ENCODE data around the gene BACH1. TPM values are rescaled to one million over a fixed set of nuclear protein-coding genes. Genes with fewer than 3 reads are reported as not detected.

BACH1 gene
- total and polyA plus RNA-seq, 10 of the 15 experiments (the other 5 are each of a cell fraction or from before 2014, with no cell fraction given) = 3.2 to 25.7 (median 10.5) TPM

DNA sequence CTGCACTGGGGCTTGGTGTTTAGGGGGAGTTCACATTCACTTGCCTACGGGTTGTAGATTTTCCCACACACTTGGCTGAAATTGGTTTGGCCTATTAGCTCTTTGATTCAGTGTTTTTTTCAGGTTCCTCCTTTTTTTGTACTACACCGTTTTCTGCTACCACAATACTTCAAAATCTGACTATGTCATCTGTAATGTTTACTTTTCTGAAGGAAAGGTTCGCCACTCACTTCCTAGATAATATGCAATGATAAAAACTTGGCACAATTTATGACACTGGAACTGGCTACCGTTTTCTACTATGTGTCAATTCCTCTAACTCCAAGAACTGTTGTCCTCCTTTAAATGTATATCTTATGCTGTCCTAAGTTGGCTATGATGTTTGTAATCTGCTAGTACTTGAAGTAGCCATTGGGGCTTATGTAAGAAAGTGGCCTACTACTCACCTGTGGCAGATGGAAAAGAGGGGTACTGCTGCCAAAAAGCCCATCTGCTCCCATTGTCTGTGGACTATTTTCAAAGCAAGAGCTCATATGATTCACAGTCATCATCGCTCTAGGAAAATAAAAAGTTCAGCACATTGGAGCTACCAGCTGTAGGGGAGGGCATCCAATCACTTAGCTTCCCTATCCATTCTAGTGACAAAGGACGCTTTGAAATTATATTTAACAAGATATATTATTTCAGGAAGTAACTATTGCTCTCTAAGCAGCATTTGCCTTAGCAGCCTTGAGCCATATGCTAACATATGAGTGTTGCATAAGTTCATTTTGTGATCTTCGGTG is 42.4 kb upstream of the BACH1 start:
- CTCF ChIA-PET = interaction anchor here (1.1 to 1.6 kb wide), 4 partner anchors 11 to 33 kb away, joined by 3 to 7 read pairs (median 3); no protein-coding TSS in a partner anchor
- Histone ChIP-seq H3K36me3 (ENCODE audit: control insufficient read depth in 2 of 2, insufficient read depth in 2 of 2, low read length in 1 of 2) (no peaks in the 10 kb centered on the region), H3K4me2 (ENCODE audit: control insufficient read depth, insufficient read depth) (no peak overlapping the region), H3K79me2 (ENCODE audit: control insufficient read depth, insufficient read depth, low read length) (no peaks in the 10 kb centered on the region), H3K27ac (ENCODE audit: control insufficient read depth, insufficient read depth) (no peak overlapping the region), H3K4me3 (no peak overlapping the region), H3K9ac (ENCODE audit: control insufficient read depth, insufficient read depth, low read length) (no peak overlapping the region), H3K4me1 (ENCODE audit: control insufficient read depth, insufficient read depth, low read length) (no peaks in the 10 kb centered on the region), H4K20me1 (ENCODE audit: control insufficient read depth, insufficient read depth) (no peaks in the 10 kb centered on the region), H3K9me3 (replicated peaks; ENCODE audit: control insufficient read depth, insufficient read depth, low read length) (peaks cover 11% of the 10 kb centered on the region), H3K27me3 (replicated peaks in 1 of 2; ENCODE audit: control insufficient read depth in 2 of 2, insufficient read depth in 2 of 2, low read length in 1 of 2) (no peaks in the 10 kb centered on the region), H2AFZ (ENCODE audit: control insufficient read depth, low read depth, low read length) (no peak overlapping the region)
- intact Hi-C loops (cut with micrococcal nuclease; ENCODE audit: unreplicated experiment) (no loop called here), in situ Hi-C loops (cut with MboI) (no loop called here)
- WGBS (ENCODE audit: insufficient coverage, insufficient replicate concordance, low lambda C conversion rate, missing lambda C conversion rate) = 81% methylated on average over 7 of the region's 7 CpGs
- no TSS peak for BruUV-seq (replicated peaks)
- ATAC-seq = no peak
- SMC1A ChIA-PET (ENCODE audit: uncharacterized antibody, unreplicated experiment) = interaction anchor here (0.7 to 1.7 kb wide), 4 partner anchors 11 to 180 kb away, joined by 3 to 10 read pairs (median 3); no protein-coding TSS in a partner anchor
- no peak for DNase-seq (ENCODE audit: low read depth, low spot score)
- no peak for FAIRE-seq
- POLR2A ChIA-PET = interaction anchor here (0.5 to 1.0 kb wide), 2 partner anchors 8 to 41 kb away, joined by 3 to 7 read pairs; no protein-coding TSS in a partner anchor
- RAD21 ChIA-PET (ENCODE audit: unreplicated experiment) = no interaction called here
- TF ChIP-seq, protein P1, sequence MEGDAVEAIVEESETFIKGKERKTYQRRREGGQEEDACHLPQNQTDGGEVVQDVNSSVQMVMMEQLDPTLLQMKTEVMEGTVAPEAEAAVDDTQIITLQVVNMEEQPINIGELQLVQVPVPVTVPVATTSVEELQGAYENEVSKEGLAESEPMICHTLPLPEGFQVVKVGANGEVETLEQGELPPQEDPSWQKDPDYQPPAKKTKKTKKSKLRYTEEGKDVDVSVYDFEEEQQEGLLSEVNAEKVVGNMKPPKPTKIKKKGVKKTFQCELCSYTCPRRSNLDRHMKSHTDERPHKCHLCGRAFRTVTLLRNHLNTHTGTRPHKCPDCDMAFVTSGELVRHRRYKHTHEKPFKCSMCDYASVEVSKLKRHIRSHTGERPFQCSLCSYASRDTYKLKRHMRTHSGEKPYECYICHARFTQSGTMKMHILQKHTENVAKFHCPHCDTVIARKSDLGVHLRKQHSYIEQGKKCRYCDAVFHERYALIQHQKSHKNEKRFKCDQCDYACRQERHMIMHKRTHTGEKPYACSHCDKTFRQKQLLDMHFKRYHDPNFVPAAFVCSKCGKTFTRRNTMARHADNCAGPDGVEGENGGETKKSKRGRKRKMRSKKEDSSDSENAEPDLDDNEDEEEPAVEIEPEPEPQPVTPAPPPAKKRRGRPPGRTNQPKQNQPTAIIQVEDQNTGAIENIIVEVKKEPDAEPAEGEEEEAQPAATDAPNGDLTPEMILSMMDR (IDR thresholded peaks at IDR 0.05 in 2 of 3, conservative IDR thresholded peaks at IDR 0.05 in 1 of 3; ENCODE audit: control insufficient read depth in 2 of 3, extremely low read depth in 1 of 3, insufficient read depth in 1 of 3, low read depth in 3 of 3, low read length in 3 of 3) = no peak
- TF ChIP-seq ETV6 (conservative IDR thresholded peaks at IDR 0.05 in 1 of 2, IDR thresholded peaks at IDR 0.05 in 1 of 2; ENCODE audit: borderline replicate concordance in 1 of 2, low read depth in 1 of 2) (no peak), MEF2A (IDR thresholded peaks at IDR 0.05; ENCODE audit: insufficient read depth, low read depth, low read length) (no peak), SP1 (IDR thresholded peaks at IDR 0.05; ENCODE audit: low read depth, low read length) (no peak), MTA2 (IDR thresholded peaks at IDR 0.05; ENCODE audit: low read depth) (no peak), SMARCA5 (IDR thresholded peaks at IDR 0.05) (no peak), SREBF2 (IDR thresholded peaks at IDR 0.05; ENCODE audit: low read length) (no peak), SREBF1 (IDR thresholded peaks at IDR 0.05; ENCODE audit: low read length) (no peak)
- TF ChIP-seq, protein P2, sequence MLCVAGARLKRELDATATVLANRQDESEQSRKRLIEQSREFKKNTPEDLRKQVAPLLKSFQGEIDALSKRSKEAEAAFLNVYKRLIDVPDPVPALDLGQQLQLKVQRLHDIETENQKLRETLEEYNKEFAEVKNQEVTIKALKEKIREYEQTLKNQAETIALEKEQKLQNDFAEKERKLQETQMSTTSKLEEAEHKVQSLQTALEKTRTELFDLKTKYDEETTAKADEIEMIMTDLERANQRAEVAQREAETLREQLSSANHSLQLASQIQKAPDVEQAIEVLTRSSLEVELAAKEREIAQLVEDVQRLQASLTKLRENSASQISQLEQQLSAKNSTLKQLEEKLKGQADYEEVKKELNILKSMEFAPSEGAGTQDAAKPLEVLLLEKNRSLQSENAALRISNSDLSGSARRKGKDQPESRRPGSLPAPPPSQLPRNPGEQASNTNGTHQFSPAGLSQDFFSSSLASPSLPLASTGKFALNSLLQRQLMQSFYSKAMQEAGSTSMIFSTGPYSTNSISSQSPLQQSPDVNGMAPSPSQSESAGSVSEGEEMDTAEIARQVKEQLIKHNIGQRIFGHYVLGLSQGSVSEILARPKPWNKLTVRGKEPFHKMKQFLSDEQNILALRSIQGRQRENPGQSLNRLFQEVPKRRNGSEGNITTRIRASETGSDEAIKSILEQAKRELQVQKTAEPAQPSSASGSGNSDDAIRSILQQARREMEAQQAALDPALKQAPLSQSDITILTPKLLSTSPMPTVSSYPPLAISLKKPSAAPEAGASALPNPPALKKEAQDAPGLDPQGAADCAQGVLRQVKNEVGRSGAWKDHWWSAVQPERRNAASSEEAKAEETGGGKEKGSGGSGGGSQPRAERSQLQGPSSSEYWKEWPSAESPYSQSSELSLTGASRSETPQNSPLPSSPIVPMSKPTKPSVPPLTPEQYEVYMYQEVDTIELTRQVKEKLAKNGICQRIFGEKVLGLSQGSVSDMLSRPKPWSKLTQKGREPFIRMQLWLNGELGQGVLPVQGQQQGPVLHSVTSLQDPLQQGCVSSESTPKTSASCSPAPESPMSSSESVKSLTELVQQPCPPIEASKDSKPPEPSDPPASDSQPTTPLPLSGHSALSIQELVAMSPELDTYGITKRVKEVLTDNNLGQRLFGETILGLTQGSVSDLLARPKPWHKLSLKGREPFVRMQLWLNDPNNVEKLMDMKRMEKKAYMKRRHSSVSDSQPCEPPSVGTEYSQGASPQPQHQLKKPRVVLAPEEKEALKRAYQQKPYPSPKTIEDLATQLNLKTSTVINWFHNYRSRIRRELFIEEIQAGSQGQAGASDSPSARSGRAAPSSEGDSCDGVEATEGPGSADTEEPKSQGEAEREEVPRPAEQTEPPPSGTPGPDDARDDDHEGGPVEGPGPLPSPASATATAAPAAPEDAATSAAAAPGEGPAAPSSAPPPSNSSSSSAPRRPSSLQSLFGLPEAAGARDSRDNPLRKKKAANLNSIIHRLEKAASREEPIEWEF (IDR thresholded peaks at IDR 0.05; ENCODE audit: insufficient replicate concordance, low read depth, low read length) = no peak
- TF ChIP-seq, protein P3, sequence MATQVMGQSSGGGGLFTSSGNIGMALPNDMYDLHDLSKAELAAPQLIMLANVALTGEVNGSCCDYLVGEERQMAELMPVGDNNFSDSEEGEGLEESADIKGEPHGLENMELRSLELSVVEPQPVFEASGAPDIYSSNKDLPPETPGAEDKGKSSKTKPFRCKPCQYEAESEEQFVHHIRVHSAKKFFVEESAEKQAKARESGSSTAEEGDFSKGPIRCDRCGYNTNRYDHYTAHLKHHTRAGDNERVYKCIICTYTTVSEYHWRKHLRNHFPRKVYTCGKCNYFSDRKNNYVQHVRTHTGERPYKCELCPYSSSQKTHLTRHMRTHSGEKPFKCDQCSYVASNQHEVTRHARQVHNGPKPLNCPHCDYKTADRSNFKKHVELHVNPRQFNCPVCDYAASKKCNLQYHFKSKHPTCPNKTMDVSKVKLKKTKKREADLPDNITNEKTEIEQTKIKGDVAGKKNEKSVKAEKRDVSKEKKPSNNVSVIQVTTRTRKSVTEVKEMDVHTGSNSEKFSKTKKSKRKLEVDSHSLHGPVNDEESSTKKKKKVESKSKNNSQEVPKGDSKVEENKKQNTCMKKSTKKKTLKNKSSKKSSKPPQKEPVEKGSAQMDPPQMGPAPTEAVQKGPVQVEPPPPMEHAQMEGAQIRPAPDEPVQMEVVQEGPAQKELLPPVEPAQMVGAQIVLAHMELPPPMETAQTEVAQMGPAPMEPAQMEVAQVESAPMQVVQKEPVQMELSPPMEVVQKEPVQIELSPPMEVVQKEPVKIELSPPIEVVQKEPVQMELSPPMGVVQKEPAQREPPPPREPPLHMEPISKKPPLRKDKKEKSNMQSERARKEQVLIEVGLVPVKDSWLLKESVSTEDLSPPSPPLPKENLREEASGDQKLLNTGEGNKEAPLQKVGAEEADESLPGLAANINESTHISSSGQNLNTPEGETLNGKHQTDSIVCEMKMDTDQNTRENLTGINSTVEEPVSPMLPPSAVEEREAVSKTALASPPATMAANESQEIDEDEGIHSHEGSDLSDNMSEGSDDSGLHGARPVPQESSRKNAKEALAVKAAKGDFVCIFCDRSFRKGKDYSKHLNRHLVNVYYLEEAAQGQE (IDR thresholded peaks at IDR 0.05; ENCODE audit: low read depth, low read length) = no peak

Data from GM12878 (cell line).